Pancreas (tissue), 10 donors: ENCODE measurements around the gene CDK18. TPM values are rescaled to one million over a fixed set of nuclear protein-coding genes. Genes with fewer than 3 reads are reported as not detected.
A peak's percentile ranks its signal among the peaks of the same experiment; 100 is the strongest.

Experiments
- ATAC-seq, 4 donors: fragments of 200-7000 bp; cut with Tn5 transposase; one replicate each; pipeline versions ENCODE4 v1.8.0 to v1.9.1; 2020; ENCODE audit warnings: mild to moderate bottlenecking in 4 of 4, moderate library complexity in 4 of 4
- DNase-seq, 6 donors: peaks; one replicate each; pipeline ENCODE4 v3.0.0-alpha.2; 2020
- FAIRE-seq: peaks from 2 replicates; lab custom pipeline; 2012; peaks lifted over from hg19 to GRCh38; lab: Jason Lieb, UNC
- H3K27ac ChIP-seq, 4 donors: fragments of 200-600 bp; sonication (generic); 1 replicate in 3 of 4; 2 replicates in 1 of 4; pipeline versions ENCODE4 v1.5.0 to v1.8.0; 2020
- H3K27me3 ChIP-seq, 4 donors: fragments of 200-600 bp; one replicate each; pipeline ENCODE4 v1.8.0; 2021
- H3K36me3 ChIP-seq, 3 donors: fragments of 200-600 bp; sonication (generic) in 1 of 3; one replicate each; pipeline versions ENCODE4 v1.5.0 to v1.8.0; 2020 to 2021
- H3K4me1 ChIP-seq, 3 donors: fragments of 200-600 bp; one replicate each; pipeline ENCODE4 v1.8.0; 2021
- H3K4me3 ChIP-seq, 4 donors: fragments of 200-600 bp; sonication (generic) in 2 of 4; one replicate each; pipeline versions ENCODE4 v1.5.0 to v1.8.0; 2020 to 2021
- H3K9me3 ChIP-seq, 4 donors: fragments of 200-600 bp; one replicate each; pipeline ENCODE4 v1.8.0; 2021
- WGBS, 2 donors: extraction: QIAGEN DNeasy Blood & Tissue Kit; methylation state at CpG; one replicate each; pipeline ENCODE4 v1.1.7; 2013; 5-methylcytosine and 5-hydroxymethylcytosine counted together
- intact Hi-C, 3 donors: fragments of 100-400 bp; cut with DNase I; formaldehyde crosslinking; loops; one replicate each; pipeline versions ENCODE4 v1.11.1 to v1.14.2; 2022
- polyA plus RNA-seq, 2 donors: library from polyadenylated mRNA; stranded (reverse); fragments of 200-250 nt; gene quantifications; one replicate each; pipeline ENCODE4 v1.2.3, GENCODE V29; 2013
- total RNA-seq, 6 donors: library from RNA; stranded (reverse); fragmentation: NEBNext Ultra II Directional in 4 of 6; extraction: Animal tissue kit (Norgen Biotek cat#: 25700) in 4 of 6; gene quantifications; one replicate each; pipeline versions ENCODE4 v1.2.1 to v1.2.4, GENCODE V29; 2021 to 2023
- TF ChIP-seq, protein P1 (sequence below), 4 donors: fragments of 200-600 bp; sonication (generic) in 3 of 4; IDR thresholded peaks; one replicate each; pipeline versions ENCODE4 v1.5.0 to v1.8.0; 2021; ENCODE audit warnings: antibody characterized with exemption in 4 of 4
- donor health status: healthy with polysubstance abuse.
- donor health status: DM: no; HTN: no; CAD: no; lungs with moderate emphysema.
- donor health status: DM: no; HTN: no; CAD: no.
- donor health status: control.
- donor health status: control.
- donor health status: Bipolar disorder and iron deficiency.
- donor health status: DM: yes; HTN: yes; CAD: no.
- donor health status: DM: no; HTN: no; CAD: no.
- donor health status: DM: no; HTN: no; CAD: no.
- donor health status: DM: yes; HTN: yes; CAD: no.

CDK18 gene
- total and polyA plus RNA-seq, 8 donors, result 7.7 to 35.4 (median 14.3) TPM

DNA sequence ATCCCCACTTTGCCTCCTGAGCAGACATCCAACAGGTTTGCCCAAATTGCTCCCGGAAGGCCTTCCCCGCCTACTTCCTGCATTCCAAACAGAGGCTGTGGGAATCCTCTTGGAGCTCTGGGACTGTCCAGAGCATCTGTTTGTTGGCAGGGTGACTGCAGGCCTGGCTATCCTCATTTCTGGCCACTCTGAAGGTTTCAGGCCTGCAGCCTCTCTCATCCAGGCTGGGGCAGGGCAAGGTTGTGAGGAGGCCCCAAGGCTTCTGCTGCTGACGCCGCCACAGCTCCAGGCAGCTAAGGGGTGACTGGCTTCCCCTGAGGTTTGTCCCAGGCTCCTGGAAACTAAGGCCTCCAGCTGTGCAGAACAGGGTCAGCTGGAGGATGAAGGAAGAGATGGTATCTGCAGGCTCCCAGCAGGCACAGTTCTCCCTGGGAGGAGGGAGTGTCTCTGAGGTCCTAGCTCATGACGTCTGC, 11.3 kb downstream of the CDK18 start:
- Histone ChIP-seq H3K27ac (no peak overlapping the region), H3K4me1 (no peaks in the 10 kb centered on the region), H3K4me3 (no peak overlapping the region), H3K9me3 (no peaks in the 10 kb centered on the region), H3K36me3 (no peaks in the 10 kb centered on the region), H3K27me3 (no peaks in the 10 kb centered on the region)
- intact Hi-C loops, result no loop called here
- FAIRE-seq (no peak), DNase-seq (peak in 2 of 6 donors; percentile 20 to 40), ATAC-seq (peak in 1 of 4 donors; percentile 29)
- WGBS, 2 donors, result 73 to 75% methylated on average over 5 of the region's 5 CpGs
- TF ChIP-seq, protein P1, sequence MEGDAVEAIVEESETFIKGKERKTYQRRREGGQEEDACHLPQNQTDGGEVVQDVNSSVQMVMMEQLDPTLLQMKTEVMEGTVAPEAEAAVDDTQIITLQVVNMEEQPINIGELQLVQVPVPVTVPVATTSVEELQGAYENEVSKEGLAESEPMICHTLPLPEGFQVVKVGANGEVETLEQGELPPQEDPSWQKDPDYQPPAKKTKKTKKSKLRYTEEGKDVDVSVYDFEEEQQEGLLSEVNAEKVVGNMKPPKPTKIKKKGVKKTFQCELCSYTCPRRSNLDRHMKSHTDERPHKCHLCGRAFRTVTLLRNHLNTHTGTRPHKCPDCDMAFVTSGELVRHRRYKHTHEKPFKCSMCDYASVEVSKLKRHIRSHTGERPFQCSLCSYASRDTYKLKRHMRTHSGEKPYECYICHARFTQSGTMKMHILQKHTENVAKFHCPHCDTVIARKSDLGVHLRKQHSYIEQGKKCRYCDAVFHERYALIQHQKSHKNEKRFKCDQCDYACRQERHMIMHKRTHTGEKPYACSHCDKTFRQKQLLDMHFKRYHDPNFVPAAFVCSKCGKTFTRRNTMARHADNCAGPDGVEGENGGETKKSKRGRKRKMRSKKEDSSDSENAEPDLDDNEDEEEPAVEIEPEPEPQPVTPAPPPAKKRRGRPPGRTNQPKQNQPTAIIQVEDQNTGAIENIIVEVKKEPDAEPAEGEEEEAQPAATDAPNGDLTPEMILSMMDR (IDR thresholded peaks at IDR 0.05), result no peak

DNA sequence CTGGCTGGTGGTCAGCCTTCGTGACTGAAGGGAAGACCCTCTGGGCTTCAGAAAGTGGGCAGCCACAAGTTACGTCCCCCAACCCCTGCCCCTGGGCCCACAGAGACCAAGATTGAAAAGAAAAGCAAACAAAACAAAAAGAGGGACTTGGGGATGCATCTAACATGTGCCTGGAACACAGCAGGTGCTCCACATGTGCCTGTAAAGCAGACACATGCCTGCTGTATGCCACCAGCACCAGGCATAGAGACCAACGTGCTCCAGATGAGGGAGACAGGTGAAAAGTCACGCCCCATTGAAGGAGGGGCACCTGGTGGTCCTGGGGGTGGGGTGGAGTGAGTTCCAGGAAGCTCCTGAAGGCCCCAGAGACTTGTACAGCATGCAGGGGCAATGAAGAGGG, 11.9 kb downstream of the CDK18 start:
- ATAC-seq (no peak), FAIRE-seq (no peak), DNase-seq (no peak)
- intact Hi-C loops, result no loop called here
- no peaks in the 10 kb centered on the region for H3K9me3 ChIP-seq
- no peak overlapping the region for H3K4me3 ChIP-seq
- H3K27ac ChIP-seq, result no peak overlapping the region
- WGBS, 2 donors, result 76 to 82% methylated on average over 4 of the region's 4 CpGs
- H3K36me3 ChIP-seq, result no peaks in the 10 kb centered on the region
- TF ChIP-seq, protein P1 (IDR thresholded peaks at IDR 0.05), result no peak
- no peaks in the 10 kb centered on the region for H3K4me1 ChIP-seq
- no peaks in the 10 kb centered on the region for H3K27me3 ChIP-seq

DNA sequence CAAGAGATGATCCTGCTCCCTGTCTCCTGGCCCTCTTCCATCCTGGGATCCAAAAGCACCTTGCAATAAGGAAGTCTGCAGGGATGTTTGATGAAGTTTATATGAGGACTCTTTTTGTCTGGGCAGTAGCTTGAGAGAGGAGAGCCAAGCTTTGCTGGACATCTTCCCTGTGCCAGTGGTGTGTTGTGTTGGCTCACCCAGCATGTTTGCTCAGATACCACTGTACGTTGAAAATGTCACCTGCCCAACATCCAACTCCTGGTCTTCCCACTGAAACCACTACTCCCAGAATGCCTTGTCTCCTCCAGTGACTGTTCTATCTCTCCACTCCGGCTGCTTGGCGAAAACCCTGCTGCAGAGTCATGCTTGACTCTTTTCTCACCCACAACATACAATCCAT, 12.8 kb downstream of the CDK18 start:
- Histone ChIP-seq H3K27me3 (no peaks in the 10 kb centered on the region), H3K36me3 (no peaks in the 10 kb centered on the region), H3K27ac (no peak overlapping the region), H3K4me3 (no peak overlapping the region), H3K9me3 (no peaks in the 10 kb centered on the region), H3K4me1 (no peaks in the 10 kb centered on the region)
- TF ChIP-seq, protein P1 (IDR thresholded peaks at IDR 0.05), result no peak
- ATAC-seq (no peak), DNase-seq (no peak), FAIRE-seq (no peak)
- intact Hi-C loops, result no loop called here
- 58 to 60% methylated on average over 3 of the region's 3 CpGs for WGBS, 2 donors

DNA sequence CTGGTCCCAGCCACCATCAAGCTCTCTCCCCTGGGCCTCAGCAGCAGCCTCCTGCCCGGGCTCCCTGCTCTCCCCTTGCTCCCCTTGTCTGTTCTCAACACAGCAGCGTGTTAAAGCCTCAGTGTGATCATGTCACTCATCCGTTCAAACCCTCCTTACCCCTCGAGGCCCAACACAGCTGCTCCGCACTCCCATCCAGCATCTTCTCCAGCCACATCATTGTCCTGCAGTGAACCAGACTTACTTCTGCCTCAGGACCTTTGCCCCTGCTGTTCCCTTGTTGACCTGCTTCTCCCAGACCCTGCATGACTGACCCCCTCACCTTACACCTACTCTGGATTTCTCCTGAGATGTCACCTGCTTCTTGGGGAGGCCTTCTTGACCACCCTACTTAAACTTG, 13.3 kb downstream of the CDK18 start:
- Histone ChIP-seq H3K9me3 (no peaks in the 10 kb centered on the region), H3K27ac (no peak overlapping the region), H3K4me1 (no peaks in the 10 kb centered on the region), H3K4me3 (no peak overlapping the region), H3K36me3 (no peaks in the 10 kb centered on the region), H3K27me3 (no peaks in the 10 kb centered on the region)
- intact Hi-C loops, result no loop called here
- WGBS, 2 donors, result 86 to 89% methylated on average over 5 of the region's 5 CpGs
- no peak for DNase-seq
- TF ChIP-seq, protein P1 (IDR thresholded peaks at IDR 0.05), result no peak
- FAIRE-seq, result no peak
- no peak for ATAC-seq

DNA sequence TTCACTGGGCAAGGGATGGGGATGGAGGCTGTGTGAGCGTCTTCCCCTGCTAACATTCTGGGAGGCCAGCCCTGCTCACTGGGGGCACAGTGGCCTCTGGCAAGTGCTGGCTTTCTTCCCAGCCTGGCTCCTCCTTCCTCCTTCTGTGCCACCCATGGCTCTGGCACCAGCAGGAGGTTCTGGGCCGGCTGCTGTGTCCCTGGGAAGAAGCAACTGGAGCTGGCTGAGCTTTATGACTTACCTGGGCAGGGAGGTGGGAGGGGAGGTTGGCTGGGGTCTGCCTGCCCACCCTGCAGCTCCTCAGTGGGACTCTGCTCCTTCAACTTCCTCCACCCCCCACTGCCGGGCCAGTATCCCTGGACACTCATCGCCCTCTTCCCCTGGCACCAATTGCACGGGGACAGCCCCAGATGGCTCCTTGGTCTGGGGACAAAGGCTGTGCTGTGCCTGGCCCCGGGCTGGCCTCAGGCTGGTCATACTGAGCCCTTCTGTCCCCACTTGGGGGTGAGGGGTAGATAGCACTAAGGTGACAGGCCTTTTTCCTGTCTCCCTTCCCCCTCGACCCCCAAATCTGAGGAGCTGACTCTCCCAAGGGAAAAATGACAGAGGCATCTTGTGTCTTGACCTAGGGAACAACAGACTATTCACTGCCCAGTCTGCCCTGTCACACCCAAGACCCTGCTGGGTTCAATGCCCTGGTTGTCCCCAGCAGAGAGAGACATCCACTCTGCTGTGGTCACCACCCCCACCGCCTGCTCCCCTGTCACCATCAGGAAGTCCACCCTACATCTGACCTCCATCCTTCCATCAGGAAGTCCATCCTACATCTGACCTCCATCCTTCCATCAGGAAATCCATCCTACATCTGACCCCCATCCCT, 14.4 kb downstream of the CDK18 start:
- Histone ChIP-seq H3K4me1 (no peaks in the 10 kb centered on the region), H3K36me3 (no peaks in the 10 kb centered on the region), H3K27ac (no peak overlapping the region), H3K4me3 (no peak overlapping the region), H3K9me3 (no peaks in the 10 kb centered on the region), H3K27me3 (no peaks in the 10 kb centered on the region)
- TF ChIP-seq, protein P1 (IDR thresholded peaks at IDR 0.05), result no peak
- WGBS, 2 donors, result 53 to 56% methylated on average over 8 of the region's 8 CpGs
- FAIRE-seq (no peak), DNase-seq (peak in 3 of 6 donors; percentile 22 to 67 (median 50)), ATAC-seq (peak; percentile 25 to 83 (median 51))
- intact Hi-C loops, result no loop called here
